SKM-1 treated with dmso at 0.1 percent for 144 hours (cell line): ENCODE measurements around the gene GDI1.
A peak's percentile ranks its signal among the peaks of the same experiment; 100 is the strongest.

Experiments used
- DNase-seq: peaks from one replicate; lab custom pipeline; 2025; ENCODE audit not compliant: unreplicated experiment; lab: John Stamatoyannopoulos, UW

GDI1 gene

GRCh38 chrX:154478728-154479622 lies 42.0 kb downstream of the GDI1 start, which contains the start of gene LAGE3:
LAGE3 (minus strand) TSS chrX:154479281; CDS start chrX:154478915, 366 bp downstream.
- peak; percentile 61 for DNase-seq

GRCh38 chrX:154481195-154481594 lies 44.2 kb downstream of the GDI1 start:
- DNase-seq, result no peak

- DNase-seq, result no peak
Observed at GRCh38 chrX:154481911-154482601, 45.1 kb downstream of the GDI1 start.

- no peak for DNase-seq
Observed at GRCh38 chrX:154482786-154483185, 45.8 kb downstream of the GDI1 start.

GRCh38 chrX:154483325-154483724 lies 46.4 kb downstream of the GDI1 start:
- no peak for DNase-seq

GRCh38 chrX:154484255-154485149 lies 47.5 kb downstream of the GDI1 start:
- no peak for DNase-seq

GRCh38 chrX:154485150-154486051 lies 48.4 kb downstream of the GDI1 start:
- no peak for DNase-seq

- DNase-seq, result no peak
Observed at GRCh38 chrX:154486052-154486395, 49.1 kb downstream of the GDI1 start.

GRCh38 chrX:154486396-154487207 lies 49.6 kb downstream of the GDI1 start, which contains the start of gene UBL4A:
UBL4A (minus strand) TSS chrX:154486615; CDS start chrX:154486584, 31 bp downstream.
- DNase-seq, result no peak

GRCh38 chrX:154487518-154488290 lies 50.8 kb downstream of the GDI1 start:
- DNase-seq, result no peak

- DNase-seq, result no peak
Observed at GRCh38 chrX:154488336-154489075, 51.6 kb downstream of the GDI1 start.

GRCh38 chrX:154489182-154489581 lies 52.2 kb downstream of the GDI1 start:
- DNase-seq, result no peak

GRCh38 chrX:154490021-154490413 lies 53.1 kb downstream of the GDI1 start:
- DNase-seq, result no peak

- DNase-seq, result peak; percentile 50
Observed at GRCh38 chrX:154490414-154491083, 53.6 kb downstream of the GDI1 start, which contains the start of gene SLC10A3. SLC10A3 (minus strand) TSS chrX:154490629; CDS start chrX:154488940, 1,689 bp downstream.
